Adipocyte (in vitro differentiated cells): ENCODE results near the gene ZMIZ1.

Experiments
- DNase-seq: peaks from one replicate; pipeline ENCODE4 v3.0.0-alpha.2; 2015; ENCODE audit warnings: low read depth
- H3K27me3 ChIP-seq: replicated peaks from 2 replicates; pipeline ENCODE4 v1.7.0; 2013; ENCODE audit warnings: mild to moderate bottlenecking, low read length, moderate library complexity; ENCODE audit not compliant: control insufficient read depth, insufficient read depth
- H3K36me3 ChIP-seq: 2 replicates; pipeline ENCODE4 v1.7.0; 2013; ENCODE audit warnings: low read length, mild to moderate bottlenecking, moderate library complexity; ENCODE audit not compliant: control insufficient read depth, insufficient read depth, severe bottlenecking
- H3K4me1 ChIP-seq: 2 replicates; pipeline ENCODE4 v1.7.0; 2013; ENCODE audit warnings: mild to moderate bottlenecking, low read length, moderate library complexity; ENCODE audit not compliant: control insufficient read depth, insufficient read depth
- H3K4me3 ChIP-seq: 2 replicates; pipeline ENCODE4 v1.7.0; 2013; ENCODE audit warnings: mild to moderate bottlenecking, low read length, moderate library complexity
- H3K9ac ChIP-seq: 2 replicates; pipeline ENCODE4 v1.7.0; 2013; ENCODE audit warnings: mild to moderate bottlenecking, low read length, moderate library complexity
- H3K9me3 ChIP-seq: 2 replicates; pipeline ENCODE4 v1.7.0; 2013; ENCODE audit warnings: mild to moderate bottlenecking, low read length, moderate library complexity; ENCODE audit not compliant: control insufficient read depth

Gene ZMIZ1, protein sequence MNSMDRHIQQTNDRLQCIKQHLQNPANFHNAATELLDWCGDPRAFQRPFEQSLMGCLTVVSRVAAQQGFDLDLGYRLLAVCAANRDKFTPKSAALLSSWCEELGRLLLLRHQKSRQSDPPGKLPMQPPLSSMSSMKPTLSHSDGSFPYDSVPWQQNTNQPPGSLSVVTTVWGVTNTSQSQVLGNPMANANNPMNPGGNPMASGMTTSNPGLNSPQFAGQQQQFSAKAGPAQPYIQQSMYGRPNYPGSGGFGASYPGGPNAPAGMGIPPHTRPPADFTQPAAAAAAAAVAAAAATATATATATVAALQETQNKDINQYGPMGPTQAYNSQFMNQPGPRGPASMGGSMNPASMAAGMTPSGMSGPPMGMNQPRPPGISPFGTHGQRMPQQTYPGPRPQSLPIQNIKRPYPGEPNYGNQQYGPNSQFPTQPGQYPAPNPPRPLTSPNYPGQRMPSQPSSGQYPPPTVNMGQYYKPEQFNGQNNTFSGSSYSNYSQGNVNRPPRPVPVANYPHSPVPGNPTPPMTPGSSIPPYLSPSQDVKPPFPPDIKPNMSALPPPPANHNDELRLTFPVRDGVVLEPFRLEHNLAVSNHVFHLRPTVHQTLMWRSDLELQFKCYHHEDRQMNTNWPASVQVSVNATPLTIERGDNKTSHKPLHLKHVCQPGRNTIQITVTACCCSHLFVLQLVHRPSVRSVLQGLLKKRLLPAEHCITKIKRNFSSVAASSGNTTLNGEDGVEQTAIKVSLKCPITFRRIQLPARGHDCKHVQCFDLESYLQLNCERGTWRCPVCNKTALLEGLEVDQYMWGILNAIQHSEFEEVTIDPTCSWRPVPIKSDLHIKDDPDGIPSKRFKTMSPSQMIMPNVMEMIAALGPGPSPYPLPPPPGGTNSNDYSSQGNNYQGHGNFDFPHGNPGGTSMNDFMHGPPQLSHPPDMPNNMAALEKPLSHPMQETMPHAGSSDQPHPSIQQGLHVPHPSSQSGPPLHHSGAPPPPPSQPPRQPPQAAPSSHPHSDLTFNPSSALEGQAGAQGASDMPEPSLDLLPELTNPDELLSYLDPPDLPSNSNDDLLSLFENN

DNA sequence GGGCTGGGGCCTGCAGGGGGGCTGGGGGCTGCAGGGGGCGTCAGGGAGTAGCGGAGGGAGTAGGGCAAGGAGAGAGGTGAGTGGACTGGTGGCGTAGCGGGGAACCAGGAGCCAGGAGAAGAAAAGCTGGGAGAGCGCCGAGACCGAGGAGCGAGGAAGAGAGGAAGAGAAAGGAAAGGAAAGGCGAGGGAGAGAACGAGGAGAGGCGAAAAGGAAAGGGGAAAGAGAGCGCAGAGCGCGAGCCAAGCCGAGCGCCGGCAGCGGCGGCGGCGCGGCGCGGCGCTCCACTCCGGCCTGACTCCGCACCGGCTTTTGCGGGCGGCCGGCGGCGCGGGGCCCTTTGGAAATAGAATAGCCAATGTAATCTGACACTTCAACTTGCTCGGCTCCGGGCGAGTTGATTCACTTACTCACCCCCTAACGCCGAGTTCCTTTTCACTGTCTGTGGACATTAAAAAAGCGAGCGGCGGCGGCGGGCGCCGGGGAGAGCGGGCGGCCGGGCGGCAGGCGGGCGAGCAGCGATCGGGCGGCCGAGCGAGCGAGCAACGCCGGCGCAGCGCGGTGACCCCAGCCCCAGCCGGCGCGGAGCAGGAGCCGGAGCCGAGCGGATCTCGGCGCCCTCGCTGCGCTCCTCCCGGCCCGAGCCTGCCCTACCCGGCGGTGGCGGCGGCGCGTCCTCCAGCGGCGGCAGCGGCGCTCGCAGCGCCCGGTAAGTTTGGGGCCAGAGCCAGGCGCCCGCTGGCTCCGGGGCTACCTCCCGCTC lies at the start of gene ZMIZ1:
TSS of gene ZMIZ1 (plus strand) at position 405 of the 763 bp plus-strand sequence. CDS start 132,667 bp downstream, outside the sequence.
- Histone ChIP-seq H3K27me3 (no peaks in the 10 kb centered on the region), H3K4me1 (peaks cover 26% of the 10 kb centered on the region), H3K9ac (peak within 1 kb of the TSS; percentile 96), H3K36me3 (no peaks in the 10 kb centered on the region), H3K9me3 (no peaks in the 10 kb centered on the region), H3K4me3 (peak within 1 kb of the TSS; percentile 95)
- DNase-seq = peak; percentile 97

DNA sequence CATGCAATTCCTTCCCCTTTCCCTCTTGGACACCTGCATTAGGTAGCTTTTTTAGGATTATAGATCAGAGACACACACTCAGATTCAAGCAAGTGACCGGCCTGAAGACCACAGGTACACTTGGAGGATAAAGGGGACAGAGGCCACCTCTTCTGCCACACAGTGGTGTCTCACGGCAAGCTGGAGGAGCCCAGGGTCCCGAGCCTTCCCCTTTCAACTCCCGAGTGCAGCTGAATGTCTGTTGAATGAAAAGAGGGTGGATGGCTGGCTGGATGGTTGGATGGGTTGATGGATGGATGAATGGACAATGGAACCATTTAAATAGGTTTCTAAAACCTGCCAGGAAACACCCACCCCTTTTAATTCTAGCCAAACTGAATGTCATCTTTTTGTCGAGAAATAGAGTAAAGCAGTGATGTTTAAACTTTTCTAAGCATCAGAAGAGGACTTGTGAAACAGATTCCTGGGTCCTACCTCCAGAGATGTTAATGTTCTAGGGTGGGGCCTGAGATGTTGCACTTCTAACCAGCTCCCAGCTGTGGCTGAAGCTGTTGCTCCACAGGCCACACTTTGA lies 49.2 kb upstream of the ZMIZ1 start:
- no peak for DNase-seq
- no peak overlapping the region for H3K4me3 ChIP-seq
- H3K27me3 ChIP-seq = peaks cover 9% of the 10 kb centered on the region
- H3K36me3 ChIP-seq = no peaks in the 10 kb centered on the region
- no peaks in the 10 kb centered on the region for H3K9me3 ChIP-seq
- H3K4me1 ChIP-seq = peaks cover 10% of the 10 kb centered on the region
- H3K9ac ChIP-seq = no peak overlapping the region

DNA sequence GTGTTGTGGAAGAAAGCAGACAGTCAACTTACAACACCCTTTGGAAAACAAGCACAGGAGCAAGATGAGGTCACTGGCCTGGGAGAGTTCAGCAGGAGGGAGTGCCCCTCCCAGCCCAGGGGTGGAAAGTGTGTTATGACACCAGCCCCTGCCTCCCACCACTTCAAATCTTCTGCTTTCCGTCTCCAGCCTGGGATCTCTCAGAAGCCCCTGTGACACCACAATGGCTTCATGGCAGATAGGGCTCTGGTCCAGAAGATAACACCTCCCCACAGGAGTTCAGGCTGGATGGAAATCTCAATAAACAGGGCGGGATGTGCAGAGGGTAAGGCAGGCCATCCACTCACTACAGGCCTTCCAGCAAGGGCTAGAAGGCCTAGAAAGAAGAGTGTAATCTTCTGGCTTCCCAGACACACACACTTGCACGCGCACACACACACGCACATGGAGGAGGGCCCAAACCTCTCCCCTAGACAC lies 48.7 kb upstream of the ZMIZ1 start:
- no peaks in the 10 kb centered on the region for H3K9me3 ChIP-seq
- no peaks in the 10 kb centered on the region for H3K36me3 ChIP-seq
- H3K4me1 ChIP-seq = peaks cover 10% of the 10 kb centered on the region
- peaks cover 9% of the 10 kb centered on the region for H3K27me3 ChIP-seq
- DNase-seq = peak; percentile 35
- no peak overlapping the region for H3K4me3 ChIP-seq
- no peak overlapping the region for H3K9ac ChIP-seq

DNA sequence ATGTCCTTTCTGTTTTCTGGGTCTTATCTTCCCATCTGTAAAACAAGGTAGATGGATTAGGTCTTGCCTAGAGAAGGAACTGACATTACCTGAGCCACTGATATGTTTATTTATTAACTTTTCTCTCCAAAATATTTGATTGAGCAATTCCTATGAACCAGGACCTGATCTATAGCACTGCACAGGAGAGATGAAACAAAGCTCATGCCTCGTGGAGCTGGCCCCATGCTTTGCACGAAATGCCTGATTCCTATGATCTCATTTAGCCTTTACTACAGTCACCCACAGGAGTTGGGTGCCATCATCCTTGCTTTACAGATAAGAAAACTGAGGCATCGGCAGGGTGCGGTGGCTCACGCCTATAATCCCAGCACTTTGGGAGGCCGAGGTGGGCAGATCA lies 48.2 kb upstream of the ZMIZ1 start:
- no peak overlapping the region for H3K9ac ChIP-seq
- peaks cover 8% of the 10 kb centered on the region for H3K27me3 ChIP-seq
- H3K4me1 ChIP-seq = peaks cover 10% of the 10 kb centered on the region
- no peaks in the 10 kb centered on the region for H3K36me3 ChIP-seq
- H3K4me3 ChIP-seq = no peak overlapping the region
- no peak for DNase-seq
- H3K9me3 ChIP-seq = no peaks in the 10 kb centered on the region

DNA sequence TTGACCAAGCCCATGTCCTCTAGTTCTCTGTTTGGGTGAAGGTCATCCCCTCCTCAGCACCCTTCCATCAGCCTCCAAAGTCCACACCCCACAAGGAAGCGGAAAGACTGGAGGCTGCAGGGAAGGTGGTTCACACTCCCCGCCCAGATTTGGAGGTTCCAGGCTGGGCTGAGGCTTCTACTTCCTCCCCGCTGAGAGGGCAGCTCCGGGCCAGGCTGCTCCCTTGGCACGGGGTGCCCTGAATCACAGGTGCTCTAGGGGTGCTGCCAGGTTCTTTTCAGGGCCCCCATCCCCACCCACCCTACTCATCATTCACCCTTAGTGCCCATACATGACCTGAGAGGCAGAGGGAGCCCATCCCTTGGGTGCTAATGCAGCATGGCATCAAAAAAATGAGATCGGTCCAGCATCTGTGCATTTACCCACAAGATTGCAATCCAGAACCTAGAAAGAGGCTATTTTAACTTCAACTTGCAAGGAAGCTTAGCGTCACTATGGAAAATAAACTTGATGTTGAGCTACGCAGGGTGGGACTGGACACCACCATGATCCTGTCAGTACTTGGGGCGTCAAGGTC lies 47.3 kb upstream of the ZMIZ1 start:
- H3K9me3 ChIP-seq = no peaks in the 10 kb centered on the region
- H3K4me3 ChIP-seq = no peak overlapping the region
- peaks cover 1% of the 10 kb centered on the region for H3K27me3 ChIP-seq
- no peak for DNase-seq
- no peak overlapping the region for H3K9ac ChIP-seq
- no peaks in the 10 kb centered on the region for H3K36me3 ChIP-seq
- H3K4me1 ChIP-seq = peaks cover 10% of the 10 kb centered on the region

DNA sequence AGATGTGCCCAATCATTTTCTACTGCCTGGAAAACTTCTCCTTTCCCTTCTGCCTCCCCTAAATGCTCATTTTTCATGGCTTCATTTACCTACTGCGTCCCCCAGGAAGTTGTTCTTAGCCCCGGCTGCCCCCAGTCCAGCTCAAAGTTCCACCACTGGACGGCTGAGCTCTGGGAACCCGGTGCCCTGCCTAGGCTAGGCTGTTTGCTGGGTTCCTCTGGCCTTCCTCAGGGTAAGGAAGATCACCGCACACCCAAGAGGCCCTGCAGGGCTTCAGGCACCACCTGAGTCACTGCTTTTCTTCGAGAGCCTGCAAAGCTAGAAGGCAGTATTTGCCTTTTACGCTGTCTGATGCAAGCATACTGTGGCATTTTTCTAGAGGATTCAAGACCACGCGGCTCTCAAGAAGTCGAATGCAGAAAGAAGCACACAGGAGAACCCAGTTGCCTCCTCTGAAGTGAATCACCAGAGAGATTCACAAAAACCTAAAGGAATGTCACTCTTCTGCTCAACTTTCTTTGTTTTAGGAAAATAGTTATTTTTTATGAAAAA lies 46.7 kb upstream of the ZMIZ1 start:
- H3K4me1 ChIP-seq = peaks cover 10% of the 10 kb centered on the region
- H3K4me3 ChIP-seq = no peak overlapping the region
- no peak overlapping the region for H3K9ac ChIP-seq
- DNase-seq = no peak
- H3K27me3 ChIP-seq = no peaks in the 10 kb centered on the region
- H3K9me3 ChIP-seq = no peaks in the 10 kb centered on the region
- no peaks in the 10 kb centered on the region for H3K36me3 ChIP-seq

DNA sequence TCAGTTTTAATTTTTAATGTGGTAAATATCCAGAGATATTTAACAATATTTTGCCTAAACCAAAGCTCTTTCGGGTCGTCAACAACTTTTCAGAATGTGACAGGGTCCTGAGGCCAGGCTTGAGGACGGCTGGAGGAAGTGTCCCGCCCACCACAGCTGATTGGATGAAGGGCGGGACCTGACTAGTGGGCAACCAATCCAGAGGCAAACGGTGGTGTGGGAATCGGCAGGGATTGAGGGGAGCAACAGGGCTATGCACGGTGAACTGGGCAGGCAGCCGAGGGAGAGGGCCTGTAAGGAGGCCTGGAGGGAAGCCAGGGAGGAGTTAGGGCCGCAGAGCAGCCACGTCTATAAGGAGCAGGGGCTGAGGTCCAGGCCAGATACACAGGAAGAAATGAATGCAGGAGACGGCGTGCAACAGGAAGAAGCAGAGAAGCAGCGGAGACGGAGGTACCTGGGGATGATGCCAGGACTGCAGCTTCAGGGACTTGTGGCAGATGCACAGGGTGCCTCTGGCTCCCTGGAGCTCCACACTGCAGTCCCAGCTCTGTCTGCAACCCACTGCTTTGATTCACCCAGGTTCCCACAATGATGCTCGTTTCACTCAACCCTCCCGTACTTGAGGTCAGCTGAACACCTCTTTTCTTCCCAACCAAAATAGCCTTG lies 46.1 kb upstream of the ZMIZ1 start:
- peak overlapping the region; percentile 45 for H3K4me3 ChIP-seq
- H3K27me3 ChIP-seq = no peaks in the 10 kb centered on the region
- no peaks in the 10 kb centered on the region for H3K9me3 ChIP-seq
- peaks cover 10% of the 10 kb centered on the region for H3K4me1 ChIP-seq
- no peaks in the 10 kb centered on the region for H3K36me3 ChIP-seq
- H3K9ac ChIP-seq = no peak overlapping the region
- no peak for DNase-seq

DNA sequence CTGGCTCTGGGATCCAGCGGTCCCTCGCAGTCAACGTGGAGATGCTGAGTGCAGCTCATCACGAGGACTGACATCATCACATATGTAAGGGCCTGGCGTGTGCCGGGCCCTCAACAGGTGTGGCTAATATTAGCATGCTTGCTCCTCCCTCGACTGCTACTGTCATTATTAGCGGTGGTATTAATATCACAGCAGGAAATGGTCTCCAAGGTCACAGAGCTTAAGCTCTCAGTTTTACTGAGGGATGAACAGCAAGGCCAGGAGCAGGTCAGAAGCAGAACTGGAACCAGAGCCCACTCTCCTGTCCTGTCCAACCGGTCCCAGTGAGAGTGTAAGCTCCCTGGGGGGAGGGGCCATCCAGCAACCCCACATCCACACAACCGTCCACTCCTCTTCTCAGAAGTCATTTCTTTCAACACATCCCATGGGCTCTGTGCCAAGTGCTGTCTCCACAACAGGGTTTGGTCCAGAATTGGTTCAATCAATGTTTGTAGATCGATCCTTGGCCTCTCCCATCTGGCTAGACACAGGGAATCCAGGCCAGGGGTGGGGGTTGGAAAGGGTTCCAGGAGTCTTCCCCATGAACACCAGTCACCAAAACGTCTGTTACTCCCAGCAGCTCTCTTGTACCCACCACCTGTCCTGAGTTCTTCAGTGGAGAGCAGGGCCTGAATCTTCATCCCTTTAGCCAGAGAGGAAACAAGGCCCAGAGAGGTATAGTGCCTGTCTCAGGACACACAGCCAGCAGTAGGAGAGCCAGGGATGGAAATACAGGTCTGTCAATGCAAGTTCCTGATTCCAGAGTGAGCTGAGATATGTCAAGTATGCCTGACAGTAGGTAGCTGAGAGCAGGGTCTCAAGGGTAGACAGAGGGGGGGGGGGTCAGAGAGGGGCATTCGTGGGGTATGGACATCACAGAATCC lies 45.3 kb upstream of the ZMIZ1 start:
- no peaks in the 10 kb centered on the region for H3K36me3 ChIP-seq
- DNase-seq = no peak
- peaks cover 10% of the 10 kb centered on the region for H3K4me1 ChIP-seq
- no peak overlapping the region for H3K4me3 ChIP-seq
- H3K9ac ChIP-seq = no peak overlapping the region
- H3K27me3 ChIP-seq = peaks cover 7% of the 10 kb centered on the region
- H3K9me3 ChIP-seq = no peaks in the 10 kb centered on the region

DNA sequence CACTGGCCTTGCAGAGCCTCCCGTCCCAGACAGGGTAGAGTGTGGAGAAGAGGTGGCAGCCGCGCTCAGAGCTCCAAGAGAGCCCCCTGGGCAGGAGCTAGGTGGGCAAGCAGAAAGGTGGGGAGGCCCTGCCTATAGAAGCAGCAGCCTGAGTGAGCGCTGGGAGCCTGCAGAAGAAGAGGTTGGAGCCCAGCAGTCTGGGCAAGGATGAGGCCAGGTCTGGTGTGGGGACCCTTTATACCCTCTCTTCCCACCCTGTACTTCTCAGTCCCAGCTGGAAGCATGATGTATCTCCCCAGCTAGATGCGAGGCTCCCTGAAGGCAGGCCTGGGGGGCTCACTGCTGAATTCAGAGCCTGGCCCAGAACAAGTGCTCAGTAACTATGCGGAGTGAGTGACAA lies 44.5 kb upstream of the ZMIZ1 start:
- Histone ChIP-seq H3K4me1 (peaks cover 10% of the 10 kb centered on the region), H3K9me3 (no peaks in the 10 kb centered on the region)
- no peak for DNase-seq

More for the DNA sequence above, 44.5 kb upstream of the ZMIZ1 start:
- H3K36me3 ChIP-seq = no peaks in the 10 kb centered on the region
- H3K4me3 ChIP-seq = no peak overlapping the region
- peaks cover 10% of the 10 kb centered on the region for H3K27me3 ChIP-seq
- H3K9ac ChIP-seq = no peak overlapping the region
